Gastrocnemius medialis (tissue), 4 donors: Measurements from ENCODE around the gene RRP12.

Experiments
- POLR2A ChIP-seq, 2 donors: fragments of 450-650 bp; IDR thresholded peaks; one replicate each; pipeline ENCODE4 v1.6.1; 2017; ENCODE audit warnings: antibody characterized with exemption in 2 of 2, mild to moderate bottlenecking in 2 of 2, moderate library complexity in 2 of 2
- TF ChIP-seq, protein P1 (sequence below), 5 experiments: fragments of 450-650 bp in 3 of 5; fragments of 200-600 bp in 2 of 5; sonication (generic) in 2 of 5; IDR thresholded peaks in 4 of 5; conservative IDR thresholded peaks in 1 of 5; 1 replicate in 4 of 5; 2 replicates in 1 of 5; pipeline ENCODE4 v1.5.1; 2016 to 2019; ENCODE audit warnings: antibody characterized with exemption in 5 of 5, mild to moderate bottlenecking in 3 of 5, moderate library complexity in 3 of 5

DNA sequence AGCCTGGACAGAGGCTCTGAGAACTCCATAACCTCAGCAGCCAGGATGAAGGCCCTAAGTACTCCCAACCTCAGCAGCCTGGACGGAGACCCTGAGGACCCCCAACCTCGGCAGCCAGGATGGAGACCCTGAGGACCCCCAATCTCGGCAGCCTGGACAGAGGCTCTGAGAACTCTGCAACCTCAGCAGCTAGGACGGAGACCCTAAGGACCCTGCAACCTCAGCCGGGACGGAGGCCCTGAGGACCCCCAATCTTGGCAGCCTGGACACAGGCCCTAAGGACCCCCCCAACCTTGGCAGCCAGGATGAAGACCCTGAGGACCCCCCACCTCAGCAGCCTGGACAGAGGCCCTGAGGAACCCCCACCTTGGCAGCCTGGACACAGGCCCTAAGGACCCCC is 16.5 kb downstream of the RRP12 start:
- TF ChIP-seq, protein P1, sequence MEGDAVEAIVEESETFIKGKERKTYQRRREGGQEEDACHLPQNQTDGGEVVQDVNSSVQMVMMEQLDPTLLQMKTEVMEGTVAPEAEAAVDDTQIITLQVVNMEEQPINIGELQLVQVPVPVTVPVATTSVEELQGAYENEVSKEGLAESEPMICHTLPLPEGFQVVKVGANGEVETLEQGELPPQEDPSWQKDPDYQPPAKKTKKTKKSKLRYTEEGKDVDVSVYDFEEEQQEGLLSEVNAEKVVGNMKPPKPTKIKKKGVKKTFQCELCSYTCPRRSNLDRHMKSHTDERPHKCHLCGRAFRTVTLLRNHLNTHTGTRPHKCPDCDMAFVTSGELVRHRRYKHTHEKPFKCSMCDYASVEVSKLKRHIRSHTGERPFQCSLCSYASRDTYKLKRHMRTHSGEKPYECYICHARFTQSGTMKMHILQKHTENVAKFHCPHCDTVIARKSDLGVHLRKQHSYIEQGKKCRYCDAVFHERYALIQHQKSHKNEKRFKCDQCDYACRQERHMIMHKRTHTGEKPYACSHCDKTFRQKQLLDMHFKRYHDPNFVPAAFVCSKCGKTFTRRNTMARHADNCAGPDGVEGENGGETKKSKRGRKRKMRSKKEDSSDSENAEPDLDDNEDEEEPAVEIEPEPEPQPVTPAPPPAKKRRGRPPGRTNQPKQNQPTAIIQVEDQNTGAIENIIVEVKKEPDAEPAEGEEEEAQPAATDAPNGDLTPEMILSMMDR (IDR thresholded peaks at IDR 0.05 in 4 of 5, conservative IDR thresholded peaks at IDR 0.05 in 1 of 5): no peak
- no peak for TF ChIP-seq POLR2A (IDR thresholded peaks at IDR 0.05)
